Ureter (tissue), 1 donor: ENCODE results near the gene MYBPC3. TPM values are rescaled to one million over a fixed set of nuclear protein-coding genes. Genes with fewer than 3 reads are reported as not detected.

Source experiments
- DNase-seq: peaks from one replicate; pipeline ENCODE4 v3.0.0-alpha.2; 2020; ENCODE audit warnings: low spot score
- total RNA-seq: library from RNA; stranded (reverse); gene quantifications from one replicate; pipeline ENCODE4 v1.2.4, GENCODE V29; 2023
- donor health status: DM: yes; HTN: yes; CAD: no.

The MYBPC3 gene
- total RNA-seq, 1 donor from 2014 or later = 0.18 TPM

DNA sequence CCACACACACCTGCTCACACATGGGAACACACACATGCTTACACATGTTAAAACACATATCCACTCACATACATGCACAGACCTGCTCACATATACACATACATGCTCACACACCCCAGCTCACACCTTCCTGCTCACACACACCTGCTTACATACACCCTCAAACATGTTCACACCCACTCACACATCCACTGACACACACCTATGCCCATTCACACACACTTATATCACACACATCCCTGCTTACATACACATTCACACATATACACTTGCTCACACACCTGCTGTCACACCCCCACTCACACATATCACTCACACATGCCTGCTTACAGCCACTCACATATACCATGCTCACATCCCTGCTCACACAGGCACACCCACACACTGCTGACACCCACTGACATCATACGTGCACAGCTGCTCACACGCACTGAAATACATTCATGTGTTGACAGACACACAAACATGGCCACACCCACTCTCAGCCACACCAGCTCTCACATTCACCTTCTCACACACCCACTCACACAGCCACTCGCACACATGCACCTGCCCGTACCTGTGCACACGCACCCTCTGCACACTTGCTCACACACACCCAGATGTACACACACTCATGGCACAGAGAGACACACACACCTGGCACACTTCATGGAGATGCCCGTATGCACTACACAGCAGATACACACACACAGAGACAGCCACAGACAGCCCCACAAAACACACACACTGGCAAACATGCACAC lies 5.7 kb upstream of the MYBPC3 start:
- no peak for DNase-seq

DNA sequence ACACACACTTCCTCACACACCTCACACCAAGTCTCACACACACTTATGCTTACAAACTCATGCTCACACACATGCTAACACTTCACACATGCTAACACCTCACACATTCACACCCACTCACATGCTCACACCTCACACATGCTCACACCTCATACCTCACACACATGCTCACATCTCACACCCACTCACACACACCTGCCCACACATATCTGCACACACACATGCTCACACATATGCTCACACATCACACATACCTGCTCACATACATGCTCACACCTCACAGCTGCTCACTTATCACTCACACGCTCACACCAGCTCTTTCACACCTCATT lies 4.5 kb upstream of the MYBPC3 start:
- DNase-seq = no peak

DNA sequence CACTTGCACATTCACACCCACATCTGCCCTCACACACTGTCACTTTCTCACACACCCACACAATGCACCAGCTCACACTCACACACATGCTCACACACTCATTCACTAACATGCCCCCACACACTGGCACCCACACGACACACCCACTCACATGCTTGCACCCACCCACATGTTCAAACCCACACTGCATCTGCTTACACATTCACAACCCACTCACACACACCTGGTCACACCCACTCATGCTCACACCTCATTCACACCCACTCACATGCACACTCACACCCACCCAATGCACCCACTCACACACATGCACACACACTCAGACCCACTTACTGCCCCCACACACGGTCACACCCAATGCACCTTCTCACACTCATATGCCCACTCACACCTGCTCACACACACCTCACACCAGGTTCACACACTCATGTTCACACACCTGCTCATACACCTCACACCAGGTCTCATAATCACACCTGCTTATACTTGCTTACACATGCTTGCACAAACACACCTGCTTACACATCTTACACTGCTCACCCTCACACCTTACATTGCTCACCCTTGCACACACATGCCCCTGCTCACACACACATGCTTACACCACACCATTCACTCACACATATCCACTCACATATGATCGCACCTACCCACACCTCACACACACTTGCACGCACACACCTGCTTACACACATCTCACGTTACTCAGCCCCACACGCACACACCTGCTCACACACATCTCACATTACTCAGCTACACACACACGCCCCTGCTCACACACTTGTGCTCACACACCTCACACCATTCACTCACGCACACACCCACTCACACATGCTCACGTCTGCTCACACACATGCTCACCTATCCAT lies 3.9 kb upstream of the MYBPC3 start:
- DNase-seq = no peak

DNA sequence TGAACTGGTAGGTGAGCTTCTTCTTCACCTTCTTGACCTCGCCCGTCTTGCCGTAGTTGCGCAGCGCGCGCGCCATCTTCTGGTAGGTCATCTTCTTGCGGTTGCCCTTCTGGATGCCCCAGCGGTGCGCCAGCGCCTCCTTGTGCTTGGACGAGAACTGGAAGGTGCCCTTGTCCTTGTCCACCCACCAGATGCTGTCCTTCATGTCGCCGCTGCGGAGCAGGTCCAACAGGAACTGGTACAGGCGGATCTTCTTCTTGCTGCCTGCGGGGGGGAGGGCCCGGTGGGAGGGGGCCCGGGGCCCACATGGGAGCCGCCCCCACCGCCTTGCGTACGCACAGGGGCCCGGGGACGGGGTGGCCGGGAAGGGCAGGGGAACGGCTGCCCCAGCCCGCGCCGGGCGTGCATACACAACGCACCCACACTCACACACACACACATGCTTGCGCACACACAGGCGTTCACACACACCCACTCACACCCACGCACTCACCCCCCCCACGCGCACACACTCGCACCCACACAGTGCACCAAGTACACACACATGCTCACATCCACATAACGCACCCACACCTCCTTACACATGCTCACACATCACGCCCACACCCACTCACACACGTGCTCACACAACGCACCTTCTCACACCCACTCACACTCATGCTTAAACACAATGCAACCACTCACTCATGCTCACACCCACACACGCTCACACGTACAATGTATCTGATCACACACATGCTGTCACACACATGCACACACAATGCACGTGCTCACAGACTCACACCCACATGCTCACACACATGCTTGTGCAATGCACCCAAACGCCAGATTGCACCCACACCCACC lies 3.0 kb upstream of the MYBPC3 start:
- DNase-seq = peak; percentile 96

DNA sequence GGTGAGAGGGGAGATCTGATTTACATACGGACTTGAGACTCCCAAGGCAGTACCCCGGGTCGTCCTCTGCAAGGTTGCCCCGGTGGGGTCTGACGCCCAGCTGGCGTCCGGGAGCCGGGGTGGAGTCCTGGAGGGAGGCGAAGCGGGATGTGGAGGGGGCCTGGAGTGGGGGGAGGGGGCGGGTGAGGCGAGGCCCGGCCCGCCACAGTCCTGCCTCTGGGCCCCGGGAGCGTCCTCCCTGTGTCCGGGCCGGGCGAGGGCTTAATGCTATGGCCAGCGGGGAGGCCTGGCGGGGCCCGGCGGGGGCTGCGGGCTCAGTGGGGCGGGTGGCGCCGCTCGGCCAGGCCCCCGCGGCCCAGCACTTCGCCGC lies 2.4 kb upstream of the MYBPC3 start:
- no peak for DNase-seq

DNA sequence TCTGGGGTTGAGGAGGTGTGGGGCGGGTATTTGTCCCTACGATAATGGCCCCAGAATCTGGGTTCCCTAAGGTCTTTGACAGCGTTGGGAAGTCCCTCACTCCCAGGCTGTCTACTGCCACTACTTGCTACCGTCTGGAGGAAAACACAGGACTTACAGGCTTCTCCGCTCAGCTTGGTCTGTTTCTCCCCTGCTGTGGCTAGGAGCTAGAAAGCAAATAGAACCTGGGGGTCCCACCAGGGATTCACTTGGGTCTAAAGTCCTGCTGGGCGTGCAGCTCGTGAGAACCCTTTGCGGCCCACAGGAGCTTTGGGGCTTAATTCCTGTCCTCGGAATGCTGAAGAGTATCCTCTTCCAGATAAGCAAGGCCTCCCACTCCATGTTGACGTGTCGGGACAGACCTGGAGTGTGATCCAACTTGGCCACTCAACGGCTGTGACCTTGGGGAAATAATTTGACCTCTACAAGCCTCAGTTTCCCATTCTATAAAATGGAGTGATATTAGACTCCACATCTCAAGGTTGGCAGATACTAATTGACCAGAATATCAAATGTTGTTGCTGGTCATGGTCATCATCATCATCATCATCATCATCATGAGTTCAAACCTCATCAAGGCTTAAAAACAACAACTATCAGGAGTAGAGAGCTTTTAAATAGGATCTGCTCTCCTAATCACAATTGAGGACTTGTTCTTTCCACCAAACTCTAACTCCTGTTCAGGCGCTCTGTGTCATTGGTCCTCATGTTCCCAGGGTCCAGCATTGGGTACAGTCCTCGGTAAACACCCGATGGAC lies 1.7 kb upstream of the MYBPC3 start:
- no peak for DNase-seq

DNA sequence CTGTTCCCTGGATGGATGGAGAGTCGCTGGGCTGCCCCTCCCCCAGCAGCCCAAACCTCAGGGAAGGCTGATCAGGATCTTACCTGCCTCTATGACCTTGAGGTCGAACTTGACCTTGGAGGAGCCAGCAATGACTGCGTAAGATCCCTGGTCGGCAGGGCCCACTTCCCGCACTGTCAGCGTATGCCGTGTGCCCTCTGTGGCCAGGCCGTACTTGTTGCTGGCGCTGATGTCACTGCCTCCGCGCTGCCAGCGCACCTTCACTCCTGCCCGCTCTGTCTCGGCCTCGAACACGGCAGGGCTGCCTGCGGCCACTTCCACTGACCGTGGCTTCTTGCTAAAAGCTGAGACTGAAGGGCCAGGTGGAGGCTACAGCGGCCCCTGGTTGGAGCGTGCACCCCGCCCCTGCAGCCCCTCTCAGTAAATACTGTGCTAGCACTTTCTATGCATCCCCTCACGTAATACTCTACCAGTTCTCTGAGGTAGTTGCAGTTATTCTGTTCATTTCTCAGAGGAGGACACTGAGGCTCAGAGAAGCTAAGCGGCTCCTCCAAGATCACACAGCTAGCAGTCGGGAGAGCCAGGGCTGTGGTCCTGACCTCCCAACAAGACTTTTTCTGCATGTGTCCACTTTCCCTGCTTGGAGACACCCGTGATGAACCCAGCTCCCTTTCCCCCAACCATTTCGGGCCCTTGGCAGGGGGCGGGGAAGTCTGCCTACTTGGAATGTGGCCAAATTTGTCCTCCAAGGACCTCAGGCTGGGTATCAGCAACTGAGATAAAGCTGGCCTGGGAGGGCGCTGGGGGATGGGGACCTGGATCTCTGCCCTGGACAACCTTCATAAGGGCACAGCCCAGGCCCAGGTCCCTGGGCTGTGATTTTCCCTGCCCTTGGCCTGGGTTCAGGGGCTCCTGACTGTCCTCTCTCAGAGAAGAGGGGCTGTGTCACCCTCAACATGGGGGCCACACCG lies 1.1 kb downstream of the MYBPC3 start:
- no peak for DNase-seq

DNA sequence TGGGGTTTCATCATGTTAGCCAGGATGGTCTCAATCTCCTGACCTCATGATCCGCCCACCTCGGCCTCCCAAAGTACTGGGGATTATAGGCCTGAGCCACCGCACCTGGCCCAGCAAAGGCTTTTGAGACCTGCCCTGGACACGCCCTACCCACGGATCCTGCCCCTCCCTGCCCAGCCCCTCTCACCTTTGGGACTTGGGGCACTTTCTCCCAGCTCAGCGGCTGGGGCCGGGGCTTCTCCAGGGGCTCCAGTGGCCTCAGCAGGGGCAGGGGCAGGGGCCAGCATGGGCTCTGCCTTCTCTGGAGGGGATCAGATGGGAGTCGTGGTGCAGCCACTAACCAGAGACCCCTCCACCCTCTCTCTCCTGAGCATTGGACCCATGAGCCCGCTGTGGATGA lies 2.2 kb downstream of the MYBPC3 start:
- DNase-seq = no peak

DNA sequence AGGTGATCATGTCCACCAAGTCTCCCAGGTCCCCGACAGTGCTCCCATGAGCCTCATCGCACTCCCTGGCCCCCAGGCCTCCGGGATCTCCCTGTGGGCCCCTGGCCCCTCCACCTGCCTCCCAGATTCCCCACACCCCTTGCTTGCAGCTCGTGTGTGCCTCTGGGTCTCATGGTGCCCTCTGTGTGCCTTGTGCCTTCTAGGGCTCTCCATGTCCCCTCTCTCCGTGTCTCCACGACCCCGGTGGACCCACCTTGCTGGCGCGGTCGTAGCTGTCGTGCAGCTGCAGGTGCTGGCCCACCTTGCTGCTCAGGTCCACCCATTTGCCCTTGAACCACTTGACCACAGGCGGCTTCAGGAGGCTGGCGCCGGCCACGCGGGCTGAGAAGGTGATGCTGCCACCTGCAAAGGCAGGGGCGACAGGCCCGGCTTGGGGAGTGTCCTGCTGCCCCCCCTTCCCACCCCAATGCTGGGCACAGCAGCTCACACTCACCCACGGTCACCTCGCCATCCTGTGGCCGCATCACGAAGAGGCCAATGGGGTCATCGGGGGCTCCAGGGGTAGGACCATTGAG lies 2.9 kb downstream of the MYBPC3 start:
- no peak for DNase-seq

DNA sequence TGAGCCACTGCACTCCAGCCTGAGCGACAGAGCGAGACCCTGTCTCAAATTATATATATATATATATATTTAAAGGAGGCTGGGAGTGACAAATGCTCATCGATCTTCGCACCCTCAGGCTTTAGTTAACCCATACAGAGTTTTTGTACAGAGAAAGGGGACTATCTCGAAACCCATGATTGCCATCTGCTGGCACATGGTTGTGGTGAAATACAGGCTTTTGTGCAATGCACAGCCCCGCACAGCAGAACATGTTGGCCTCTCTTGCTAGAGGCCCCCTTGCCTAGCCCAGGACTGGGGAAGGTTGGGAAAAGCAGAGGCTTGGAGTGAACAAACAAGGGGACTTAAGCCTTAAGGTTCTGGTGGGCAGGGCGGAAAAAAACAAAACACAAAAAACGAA lies 3.6 kb downstream of the MYBPC3 start:
- DNase-seq = no peak

DNA sequence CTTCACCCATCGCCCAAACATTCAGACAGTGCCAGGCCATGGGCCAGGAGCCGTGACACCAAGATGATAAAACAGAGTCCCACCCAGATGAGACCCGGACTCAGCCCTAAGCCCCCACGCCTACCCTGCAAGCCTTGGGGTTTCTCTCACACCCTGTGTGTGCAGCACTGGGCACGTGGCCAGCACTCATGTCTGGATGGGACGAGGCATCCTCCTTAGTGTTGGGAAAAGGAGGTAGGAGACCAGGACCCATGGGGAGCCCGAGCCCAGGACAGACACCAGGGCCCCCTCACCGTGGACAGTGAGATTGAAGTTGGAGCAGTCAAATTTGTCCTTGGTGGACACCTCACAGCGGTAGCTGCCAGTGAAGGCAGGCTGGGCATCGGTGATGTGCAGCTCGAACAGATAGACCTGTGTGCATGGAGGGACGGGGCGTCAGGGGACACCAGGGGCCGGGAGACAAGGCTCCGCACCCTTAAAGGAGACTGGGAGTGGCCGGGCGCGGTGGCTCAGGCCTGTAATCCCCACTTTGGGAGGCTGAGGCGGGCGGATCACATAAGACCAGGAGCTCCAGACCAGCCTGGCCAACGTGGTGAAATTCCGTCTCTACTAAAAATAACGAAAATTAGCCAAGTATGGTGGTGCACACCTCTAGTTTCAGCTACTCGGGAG lies 4.2 kb downstream of the MYBPC3 start:
- DNase-seq = no peak

DNA sequence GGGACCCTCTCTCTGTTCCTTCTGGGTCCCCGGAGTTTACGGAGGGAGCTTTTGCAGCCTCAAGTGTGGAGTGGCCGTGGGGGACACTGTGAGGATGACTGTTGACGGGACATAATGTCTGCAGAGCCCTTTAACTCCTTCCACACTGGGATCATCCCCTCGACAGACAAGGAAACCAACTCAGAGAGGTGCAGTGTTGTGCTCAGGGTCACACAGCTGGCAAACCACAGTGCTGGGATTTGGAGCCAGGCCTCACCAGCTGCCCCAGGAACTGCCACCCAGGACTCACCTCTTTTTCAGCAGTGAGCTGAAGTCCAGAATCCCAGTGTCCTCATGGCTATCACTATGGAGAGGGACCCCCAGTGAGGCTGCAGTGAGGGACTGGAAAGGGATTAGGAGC lies 5.4 kb downstream of the MYBPC3 start:
- no peak for DNase-seq

DNA sequence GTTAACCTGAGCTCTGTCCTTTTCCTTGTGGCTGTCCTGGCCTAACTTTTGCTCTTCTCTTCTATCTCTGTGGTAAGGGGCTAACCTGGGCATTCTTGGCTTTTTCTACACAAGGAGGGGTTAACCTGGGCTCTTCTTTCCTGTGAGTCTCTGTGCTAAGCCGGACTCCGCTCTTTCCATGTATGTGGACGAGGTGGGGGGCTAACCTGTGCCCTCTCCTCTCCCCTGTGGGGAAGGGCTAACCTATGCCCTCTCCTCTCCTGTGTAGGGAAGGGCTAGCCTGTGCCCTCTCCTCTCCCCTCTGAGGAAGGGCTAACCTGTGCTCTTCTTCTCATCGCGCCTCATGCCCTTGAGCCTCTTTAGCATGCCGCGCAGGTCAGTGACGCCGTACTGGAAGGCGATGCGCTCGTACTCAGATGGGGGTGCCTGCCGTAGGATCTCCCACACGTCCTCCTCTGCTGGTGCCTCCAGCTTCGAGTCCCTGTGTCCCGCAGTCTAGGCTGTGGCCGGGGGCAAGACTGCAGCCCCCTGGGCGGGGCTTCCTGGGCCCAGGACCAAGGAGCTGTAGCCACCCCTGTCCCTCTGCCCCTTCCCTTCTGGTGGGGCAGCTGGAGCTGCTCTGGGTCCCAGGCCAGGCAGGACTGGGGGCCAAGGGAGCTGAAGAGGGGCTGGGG lies 6.5 kb downstream of the MYBPC3 start:
- no peak for DNase-seq

DNA sequence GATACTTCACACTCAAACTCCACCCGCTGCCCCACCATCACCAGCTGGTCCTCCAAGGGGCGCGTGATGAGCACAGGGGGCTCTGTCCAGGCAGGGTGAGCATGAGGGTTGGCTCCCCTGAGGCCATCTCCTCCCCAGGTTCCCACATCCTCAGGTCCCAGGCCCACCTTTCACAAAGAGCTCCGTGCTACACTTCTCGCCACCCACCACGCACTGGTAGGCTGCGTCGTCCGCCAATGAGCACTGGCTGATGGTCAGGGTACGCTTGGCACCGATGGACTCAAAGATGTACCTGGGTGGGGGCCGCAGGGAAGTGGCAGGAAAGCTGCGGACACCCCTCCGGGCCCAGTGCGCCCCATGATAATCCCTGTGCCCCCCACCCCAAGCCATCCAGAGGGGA lies 9.6 kb downstream of the MYBPC3 start:
- DNase-seq = no peak

DNA sequence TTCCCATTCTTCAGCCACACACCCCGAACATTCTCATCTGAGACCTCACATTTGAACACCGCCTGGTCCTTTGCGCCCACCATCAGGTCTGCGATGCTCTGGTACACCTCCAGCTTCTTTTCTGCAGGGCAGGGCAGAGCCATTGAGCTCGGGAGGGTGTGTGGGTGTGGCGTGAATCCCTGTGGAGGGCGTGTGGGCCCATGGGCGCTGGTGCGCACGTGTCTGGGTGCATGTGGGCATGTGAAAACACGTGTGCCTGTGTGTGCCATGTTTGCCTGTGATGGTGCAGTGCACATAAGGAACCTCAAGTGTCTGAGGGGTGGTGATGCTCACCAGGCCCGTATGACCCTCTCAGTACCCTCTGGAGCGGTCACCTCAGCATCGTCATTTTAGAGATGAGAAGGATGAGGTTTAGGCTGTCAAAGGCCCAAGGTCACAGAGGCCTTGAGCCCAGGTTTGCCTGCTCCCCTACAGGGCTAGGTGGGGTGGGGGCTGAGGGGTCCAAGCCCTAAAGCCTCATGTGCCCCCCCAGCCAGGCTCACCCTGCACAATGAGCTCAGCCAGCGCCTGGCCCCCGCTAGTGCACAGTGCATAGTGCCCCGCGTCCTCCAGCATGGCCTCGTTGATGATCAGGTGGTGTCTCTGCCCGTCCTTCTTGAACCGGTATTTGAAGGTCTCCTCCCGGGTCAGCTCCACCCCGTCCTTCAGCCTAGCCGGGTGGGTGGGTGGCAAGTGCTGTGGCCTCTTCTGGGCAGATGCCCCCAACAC lies 10.3 kb downstream of the MYBPC3 start:
- DNase-seq = no peak

DNA sequence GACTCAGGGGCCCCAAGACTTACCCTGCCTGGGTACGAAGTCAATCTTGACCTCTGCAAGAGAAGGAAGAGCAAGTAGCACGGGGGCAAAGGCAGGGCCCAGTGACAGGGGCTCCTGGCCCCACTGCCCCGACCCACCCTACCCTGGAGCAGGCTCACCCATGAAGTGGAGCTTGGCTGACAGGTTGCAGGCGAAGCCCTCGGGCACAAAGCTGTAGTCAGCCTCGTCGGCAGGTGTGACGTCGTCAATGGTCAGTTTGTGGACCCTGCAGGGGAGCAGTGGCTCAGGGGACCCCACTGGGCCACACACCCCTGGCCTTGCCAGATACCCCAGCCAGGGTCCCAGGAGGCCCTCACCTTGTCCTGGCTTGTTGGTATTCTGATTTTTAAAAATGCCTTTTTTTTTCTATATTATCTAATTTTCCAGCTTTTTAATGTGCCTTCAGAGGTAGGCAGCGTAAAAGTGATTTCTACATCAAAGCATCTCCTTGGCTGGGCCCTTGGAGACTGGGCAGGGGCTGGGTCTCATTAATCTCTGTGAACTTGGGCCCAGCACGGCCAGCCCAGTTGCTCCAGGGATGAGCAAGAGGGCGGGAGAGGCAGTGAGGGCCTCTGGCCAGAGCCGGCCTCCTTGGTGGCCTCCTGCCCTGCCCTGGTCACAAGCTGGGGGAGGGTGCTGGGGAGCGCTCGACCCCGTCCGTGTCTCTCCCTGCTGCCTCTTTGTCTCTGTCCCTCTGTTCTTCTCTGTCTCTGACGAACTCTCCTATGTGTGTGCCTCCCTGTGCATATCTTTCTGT lies 11.3 kb downstream of the MYBPC3 start:
- DNase-seq = no peak

DNA sequence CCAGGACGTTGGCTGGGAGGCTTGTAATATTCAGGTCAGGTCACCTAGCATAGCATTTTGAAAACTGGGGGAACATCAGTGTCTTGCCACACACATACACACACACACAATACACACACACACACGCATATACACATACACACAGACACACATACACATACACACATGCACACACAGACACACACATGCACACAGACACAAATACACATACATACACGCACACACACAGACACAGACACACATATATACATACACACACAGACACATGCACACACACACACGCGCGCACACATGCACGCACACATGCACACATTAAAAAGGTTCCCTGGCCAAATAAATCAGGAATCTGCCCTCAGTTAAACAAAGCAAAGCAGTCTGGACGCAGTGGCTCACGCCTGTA lies 12.5 kb downstream of the MYBPC3 start:
- DNase-seq = no peak
